Testis (tissue), 2 donors: Measurements from ENCODE around the gene DNAJC11.

Experiments
- CTCF ChIP-seq, 3 experiments: fragments of 450-650 bp in 2 of 3; fragments of 200-600 bp in 1 of 3; sonication (generic) in 1 of 3; IDR thresholded peaks; one replicate each; pipeline ENCODE4 v1.5.1; 2016 to 2019; ENCODE audit warnings: antibody characterized with exemption in 3 of 3, mild to moderate bottlenecking in 2 of 3, moderate library complexity in 1 of 3
- POLR2A ChIP-seq: fragments of 450-650 bp; IDR thresholded peaks from one replicate; pipeline ENCODE4 v1.6.1; 2017; ENCODE audit warnings: antibody characterized with exemption, mild to moderate bottlenecking, moderate library complexity

DNA sequence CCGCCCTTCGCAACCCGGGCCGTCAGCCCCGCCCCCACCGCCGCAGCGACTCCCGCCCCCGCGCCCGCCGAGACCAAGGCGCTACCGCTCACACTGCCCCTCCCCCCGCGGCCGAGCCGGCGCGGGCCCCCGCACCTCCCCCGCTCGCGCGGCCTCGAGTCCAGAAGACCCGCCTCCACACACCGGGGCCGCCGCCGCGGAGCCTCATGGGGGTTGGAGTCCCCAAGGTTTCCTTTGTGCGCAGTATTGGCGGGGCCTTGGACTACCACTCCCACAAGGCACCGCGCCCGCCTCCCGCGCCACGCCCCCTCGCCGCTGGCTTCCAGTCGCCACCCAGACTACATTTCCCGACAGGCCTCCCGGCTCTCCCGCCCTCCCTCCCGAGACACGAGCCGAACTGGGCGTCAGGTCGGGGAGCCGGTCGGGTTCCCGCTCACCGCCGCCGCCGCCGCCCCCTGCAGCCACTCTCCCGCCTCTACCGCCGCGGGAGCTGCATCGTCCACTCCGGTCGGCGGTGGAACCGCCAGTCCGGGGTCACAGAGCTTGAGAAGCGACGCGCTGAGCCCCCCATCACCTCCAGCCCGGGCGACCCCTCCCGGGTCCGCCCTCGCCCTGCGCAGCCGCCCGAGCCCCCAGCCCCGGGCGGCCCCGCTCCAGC is 88.1 kb downstream of the DNAJC11 start, which contains the start of gene PHF13:
- TF ChIP-seq CTCF (IDR thresholded peaks at IDR 0.05) (no peak), POLR2A (no peak)
